Endodermal cell (in vitro differentiated cells): Measurements from ENCODE around the gene DTD1. TPM values are rescaled to one million over a fixed set of nuclear protein-coding genes. Genes with fewer than 3 reads are reported as not detected.

Source experiments
- DNase-seq: peaks from one replicate; pipeline ENCODE4 v3.0.0-alpha.2; 2017
- H3K27ac ChIP-seq: 2 replicates; pipeline ENCODE4 v1.5.1; 2013; ENCODE audit warnings: mild to moderate bottlenecking, low read depth, low read length, moderate library complexity
- H3K27me3 ChIP-seq: 2 replicates; pipeline ENCODE4 v1.6.1; 2013; ENCODE audit warnings: mild to moderate bottlenecking, low read length, moderate library complexity; ENCODE audit not compliant: insufficient read depth, control insufficient read depth, poor library complexity, severe bottlenecking
- H3K36me3 ChIP-seq: 2 replicates; pipeline ENCODE4 v1.7.0; 2013; ENCODE audit warnings: mild to moderate bottlenecking, low read length, moderate library complexity; ENCODE audit not compliant: control insufficient read depth, insufficient read depth
- H3K4me1 ChIP-seq: one replicate; pipeline ENCODE4 v1.7.0; 2013; ENCODE audit warnings: low read length; ENCODE audit not compliant: control insufficient read depth, insufficient read depth
- H3K4me3 ChIP-seq: 2 replicates; pipeline ENCODE4 v1.5.1; 2013; ENCODE audit warnings: mild to moderate bottlenecking, low read length, moderate library complexity
- H3K9ac ChIP-seq: 2 replicates; pipeline ENCODE4 v1.6.1; 2013; ENCODE audit warnings: mild to moderate bottlenecking, low read length, moderate library complexity; ENCODE audit not compliant: poor library complexity, severe bottlenecking; ENCODE audit errors: extremely low read depth
- H3K9me3 ChIP-seq: 2 replicates; pipeline ENCODE4 v1.6.1; 2013; ENCODE audit warnings: mild to moderate bottlenecking, low read length, moderate library complexity; ENCODE audit not compliant: control insufficient read depth
- H3K27ac Mint-ChIP-seq: 2 replicates; pipeline ENCODE4 v1.8.0; 2020; ENCODE audit warnings: mixed read lengths
- H3K27me3 Mint-ChIP-seq: 2 replicates; pipeline ENCODE4 v1.8.0; 2021; ENCODE audit warnings: mild to moderate bottlenecking, mixed read lengths; ENCODE audit not compliant: insufficient read depth
- H3K36me3 Mint-ChIP-seq: 2 replicates; pipeline ENCODE4 v1.8.0; 2020; ENCODE audit warnings: low read depth, mixed read lengths
- H3K4me1 Mint-ChIP-seq: 2 replicates; pipeline ENCODE4 v1.8.0; 2020; ENCODE audit warnings: mixed read lengths
- H3K4me3 Mint-ChIP-seq: 2 replicates; pipeline ENCODE4 v1.8.0; 2020; ENCODE audit warnings: mild to moderate bottlenecking, moderate library complexity, mixed read lengths
- H3K9me3 Mint-ChIP-seq: 2 replicates; pipeline ENCODE4 v1.8.0; 2020; ENCODE audit warnings: mild to moderate bottlenecking, mixed read lengths
- CTCF ChIP-seq: fragments of 200-600 bp; sonication (generic); conservative IDR thresholded peaks from 2 replicates; pipeline ENCODE4 v1.5.0; 2021; ENCODE audit warnings: antibody characterized with exemption, mild to moderate bottlenecking
- WGBS, 2 experiments: methylation state at CpG; one replicate each; pipeline versions ENCODE4 v1.1.5 to v1.1.7; 2013; ENCODE audit warnings: missing lambda C conversion rate in 2 of 2, mixed read lengths in 1 of 2; ENCODE audit not compliant: insufficient coverage in 1 of 2, insufficient read length in 1 of 2; 5-methylcytosine and 5-hydroxymethylcytosine counted together
- total RNA-seq, 2 donors: library from RNA; stranded (reverse); fragmentation: NEBNext Ultra II Directional in 1 of 2; extraction: Animal tissue kit (Norgen Biotek cat#: 25700) in 1 of 2; gene quantifications; 2 replicates in 1 of 2; 3 replicates in 1 of 2; pipeline ENCODE4 v1.2.1, GENCODE V29; 2021

Gene DTD1
- total RNA-seq, 2 donors from 2014 or later, result 34.2 to 44.0 TPM

- H3K4me1 ChIP-seq, result peaks cover 4% of the 10 kb centered on the region
- Mint-ChIP-seq H3K9me3 (peaks cover 4% of the 10 kb centered on the region), H3K4me3 (no peak overlapping the region), H3K27ac (no peak overlapping the region), H3K27me3 (no peaks in the 10 kb centered on the region), H3K36me3 (peaks cover 2% of the 10 kb centered on the region), H3K4me1 (peaks cover 22% of the 10 kb centered on the region)
- no peaks in the 10 kb centered on the region for H3K36me3 ChIP-seq
- H3K9me3 ChIP-seq, result no peaks in the 10 kb centered on the region
- no peak for DNase-seq
- no peak overlapping the region for H3K9ac ChIP-seq
- no peaks in the 10 kb centered on the region for H3K27me3 ChIP-seq
- no peak overlapping the region for H3K27ac ChIP-seq
- no peak overlapping the region for H3K4me3 ChIP-seq
- no peak for TF ChIP-seq CTCF
- WGBS, 2 experiments, result 70 to 86% methylated on average over 1 to 3 of the region's 4 CpGs
Observed at GRCh38 chr20:18724788-18725464, 137.1 kb downstream of the DTD1 start.

GRCh38 chr20:18727032-18727508 lies 139.2 kb downstream of the DTD1 start:
- 83 to 95% methylated on average over 4 to 9 of the region's 9 CpGs for WGBS, 2 experiments
- peaks cover 4% of the 10 kb centered on the region for H3K4me1 ChIP-seq
- Mint-ChIP-seq H3K36me3 (no peaks in the 10 kb centered on the region), H3K27ac (peak overlapping the region; percentile 62), H3K27me3 (no peaks in the 10 kb centered on the region), H3K9me3 (no peaks in the 10 kb centered on the region), H3K4me3 (no peak overlapping the region), H3K4me1 (peaks cover 22% of the 10 kb centered on the region)
- H3K9me3 ChIP-seq, result no peaks in the 10 kb centered on the region
- H3K36me3 ChIP-seq, result no peaks in the 10 kb centered on the region
- DNase-seq, result no peak
- H3K4me3 ChIP-seq, result no peak overlapping the region
- no peak overlapping the region for H3K27ac ChIP-seq
- H3K9ac ChIP-seq, result no peak overlapping the region
- TF ChIP-seq CTCF, result no peak
- H3K27me3 ChIP-seq, result no peaks in the 10 kb centered on the region

- H3K4me3 Mint-ChIP-seq, result no peak overlapping the region
- H3K9me3 ChIP-seq, result no peaks in the 10 kb centered on the region
- no peak overlapping the region for H3K27ac Mint-ChIP-seq
- H3K4me1 ChIP-seq, result peaks cover 4% of the 10 kb centered on the region
- no peaks in the 10 kb centered on the region for H3K36me3 ChIP-seq
- H3K4me1 Mint-ChIP-seq, result peaks cover 22% of the 10 kb centered on the region
- no peaks in the 10 kb centered on the region for H3K27me3 Mint-ChIP-seq
- H3K9me3 Mint-ChIP-seq, result no peaks in the 10 kb centered on the region
- H3K36me3 Mint-ChIP-seq, result no peaks in the 10 kb centered on the region
- H3K9ac ChIP-seq, result no peak overlapping the region
- H3K4me3 ChIP-seq, result no peak overlapping the region
- 72 to 73% methylated on average over 7 to 8 of the region's 8 CpGs for WGBS, 2 experiments
- TF ChIP-seq CTCF, result no peak
- H3K27ac ChIP-seq, result no peak overlapping the region
- no peak for DNase-seq
- no peaks in the 10 kb centered on the region for H3K27me3 ChIP-seq
Observed at GRCh38 chr20:18728165-18728869, 140.5 kb downstream of the DTD1 start.
